Activated naive CD4-positive, alpha-beta T cell treated with Interleukin-2 at 50 U/mL for 16 hours (primary cell): ENCODE data around the gene DRAP1.

Experiments
- DNase-seq: peaks from one replicate; pipeline ENCODE4 v3.0.0-alpha.2; 2020

DRAP1 gene

GRCh38 chr11:65886826-65887722, 32.2 kb upstream of the DRAP1 start:
- DNase-seq = no peak

- peak; percentile 38 for DNase-seq
Measured at GRCh38 chr11:65887723-65888162, 31.5 kb upstream of the DRAP1 start.

DNA sequence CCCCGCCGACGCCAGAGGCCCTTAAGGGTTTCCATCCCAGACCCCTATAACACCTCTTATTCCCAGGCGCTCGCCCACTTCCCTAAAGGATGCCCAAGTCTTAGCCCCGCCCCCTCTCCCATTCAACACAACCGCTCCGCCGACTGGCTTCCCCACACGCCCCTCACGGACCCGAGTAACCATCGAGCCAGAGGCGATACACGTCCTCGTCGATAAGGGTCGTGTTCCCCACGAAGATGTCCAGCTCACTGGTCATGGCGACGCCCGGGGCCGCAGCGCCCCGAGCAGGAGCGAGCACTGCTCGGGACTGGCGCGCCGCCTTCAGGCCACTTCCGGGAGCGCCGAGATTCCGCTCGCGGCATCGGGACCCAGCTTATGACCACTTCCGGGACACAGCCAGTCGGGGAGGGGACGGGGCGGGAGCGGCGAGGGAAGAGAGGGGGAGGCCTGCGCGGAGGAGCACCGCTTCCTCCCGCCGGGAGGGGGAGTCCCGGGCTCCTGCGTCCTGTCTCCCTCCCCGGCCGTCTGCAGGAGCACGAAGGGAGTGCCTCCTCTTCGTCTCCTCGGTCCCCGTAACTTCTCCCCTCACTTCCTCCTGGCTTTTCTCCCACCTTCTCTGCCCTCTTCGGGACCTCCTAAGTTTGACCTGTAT, 30.9 kb upstream of the DRAP1 start, which contains the start of gene FIBP:
Gene FIBP (minus strand): TSS at position 309 of the 652 bp plus-strand sequence. CDS start 53 bp downstream, at position 256.
- peak; percentile 96 for DNase-seq

DNA sequence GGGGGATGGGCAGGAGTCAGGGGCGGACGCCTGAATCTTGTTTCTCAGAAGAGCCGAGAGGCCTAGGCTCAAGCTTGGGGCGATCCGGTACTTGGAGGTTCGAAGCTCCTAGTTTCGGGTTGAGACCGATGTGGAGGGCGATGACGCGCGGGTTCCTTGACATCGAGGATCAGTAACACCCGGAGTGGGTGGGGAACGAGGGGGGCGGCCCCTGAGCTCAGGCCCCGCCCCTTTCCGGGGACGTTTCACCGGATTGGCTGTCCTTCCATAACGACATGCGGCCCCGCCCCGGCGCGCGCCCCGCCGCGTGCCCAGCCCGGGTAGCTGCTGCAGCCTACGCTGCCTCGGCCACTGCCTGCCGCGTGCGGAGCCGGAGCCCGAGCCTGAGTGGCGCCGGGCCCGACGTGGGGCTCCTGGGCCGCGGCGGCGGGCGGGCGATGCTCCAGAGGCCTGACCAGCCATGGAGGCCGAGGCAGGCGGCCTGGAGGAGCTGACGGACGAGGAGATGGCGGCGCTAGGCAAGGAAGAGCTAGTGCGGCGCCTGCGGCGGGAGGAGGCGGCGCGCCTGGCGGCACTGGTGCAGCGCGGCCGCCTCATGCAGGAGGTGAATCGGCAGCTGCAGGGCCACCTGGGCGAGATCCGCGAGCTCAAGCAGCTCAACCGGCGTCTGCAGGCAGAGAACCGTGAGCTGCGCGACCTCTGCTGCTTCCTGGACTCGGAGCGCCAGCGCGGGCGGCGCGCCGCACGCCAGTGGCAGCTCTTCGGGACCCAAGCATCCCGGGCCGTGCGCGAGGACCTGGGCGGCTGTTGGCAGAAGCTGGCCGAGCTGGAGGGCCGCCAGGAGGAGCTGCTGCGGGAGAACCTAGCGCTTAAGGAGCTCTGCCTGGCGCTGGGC, 28.7 kb upstream of the DRAP1 start, which contains the start of gene CCDC85B:
Gene CCDC85B (plus strand): TSS at position 350 of the 895 bp plus-strand sequence. CDS start 111 bp downstream, at position 461.
- DNase-seq = peak; percentile 98

DNA sequence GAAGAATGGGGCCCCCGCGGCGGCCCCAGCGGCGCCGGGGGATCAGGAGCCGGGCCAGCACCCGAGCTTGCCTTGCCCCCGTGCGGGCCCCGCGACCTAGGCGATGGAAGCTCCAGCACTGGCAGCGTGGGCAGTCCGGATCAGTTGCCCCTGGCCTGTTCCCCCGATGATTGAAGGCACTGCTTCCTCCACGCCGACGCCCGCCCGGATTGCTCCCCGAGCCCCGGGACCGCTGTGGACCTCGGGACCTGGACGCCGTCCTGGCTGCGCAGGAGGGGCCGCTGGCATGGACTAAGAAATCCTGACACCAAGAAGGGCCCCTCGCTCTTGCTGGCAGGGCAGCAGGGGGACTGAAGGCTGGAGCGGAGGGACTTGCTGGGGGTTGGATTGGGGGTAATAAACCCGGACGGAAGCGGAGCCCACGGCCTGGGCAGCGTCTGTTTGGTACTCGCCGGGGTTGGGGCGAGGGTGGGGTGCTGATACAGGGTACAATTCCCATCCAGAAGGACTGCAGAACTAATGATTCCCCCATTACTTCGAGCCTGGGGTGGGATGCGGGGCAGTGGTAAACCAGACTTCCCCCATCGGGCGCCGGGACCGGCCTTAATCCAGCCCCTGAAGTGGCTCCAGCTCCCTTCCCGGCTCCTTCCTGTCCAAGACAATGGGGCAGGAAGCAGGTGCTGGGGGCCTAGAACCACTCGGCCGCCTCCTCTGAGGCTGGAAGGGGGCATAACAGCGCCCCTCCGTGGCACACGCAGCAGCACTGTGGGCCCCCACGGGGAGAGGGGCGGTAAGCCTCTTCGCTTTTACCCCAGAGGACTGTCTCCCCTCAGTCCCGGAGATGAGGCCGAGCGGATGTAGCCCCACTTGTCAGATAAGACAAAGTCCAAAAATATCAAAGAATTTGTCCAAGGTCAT, 27.7 kb upstream of the DRAP1 start:
- DNase-seq = peak; percentile 17

GRCh38 chr11:65892137-65892540, 27.1 kb upstream of the DRAP1 start:
- DNase-seq = peak; percentile 35

DNA sequence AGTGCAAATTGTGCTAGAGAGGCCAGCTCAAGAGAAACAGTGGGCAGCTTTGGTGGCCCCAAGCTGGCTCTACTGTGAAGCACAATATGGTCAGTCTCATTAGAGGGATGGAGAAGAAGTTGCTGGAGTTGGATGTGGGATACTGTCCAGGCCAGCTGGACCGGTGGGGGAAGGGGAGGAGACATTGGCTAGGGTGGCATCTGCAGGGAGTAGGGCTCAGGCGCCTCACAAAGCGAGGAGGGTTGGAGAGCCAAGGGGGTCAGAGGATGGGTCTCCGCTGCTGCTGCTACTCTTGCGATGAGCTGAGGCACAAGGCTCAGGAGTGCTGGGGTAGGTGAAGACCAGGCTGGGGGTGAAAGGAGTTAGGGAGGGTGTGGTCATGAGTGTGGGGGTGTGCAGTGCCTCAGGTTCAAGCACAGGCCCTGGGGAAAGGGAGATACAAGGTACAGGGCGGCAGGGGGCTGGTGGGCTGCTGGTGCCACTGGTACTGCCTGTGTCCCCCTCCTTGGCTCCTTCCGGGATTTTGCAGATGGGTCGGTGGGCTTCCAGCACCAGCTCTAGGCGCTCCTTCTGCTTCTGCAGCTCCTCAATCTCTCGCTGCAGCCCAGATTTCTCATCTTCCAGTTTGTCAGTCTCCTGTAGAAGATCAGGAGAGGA, 26.4 kb upstream of the DRAP1 start:
- DNase-seq = no peak

DNA sequence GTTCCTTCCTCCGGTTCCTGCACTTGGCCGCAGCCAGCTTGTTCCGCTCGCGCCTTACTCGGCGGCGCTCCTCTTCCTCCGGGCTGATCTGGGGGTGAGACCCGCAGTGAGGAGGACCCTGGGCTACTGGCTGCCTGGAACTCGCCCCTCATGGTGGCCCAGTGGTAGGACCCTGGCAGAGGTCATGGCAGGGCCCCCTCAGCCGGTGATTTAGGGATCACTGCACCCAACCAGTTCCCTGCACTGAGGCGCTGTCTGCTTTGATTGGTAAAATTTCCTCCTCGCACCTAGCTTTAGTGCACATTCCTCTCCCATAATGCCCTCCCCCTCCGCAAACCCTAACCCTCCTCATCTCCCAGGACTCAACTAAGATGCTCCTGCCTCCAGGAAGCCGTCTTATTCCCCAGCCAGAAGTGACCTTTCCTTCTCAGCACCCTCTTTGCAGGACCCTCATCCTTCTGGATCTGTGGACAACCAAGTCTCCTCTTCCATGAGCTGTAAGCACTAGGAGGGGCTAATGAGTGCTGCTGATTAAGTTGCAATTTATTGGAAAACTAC, 25.1 kb upstream of the DRAP1 start:
- DNase-seq = peak; percentile 34

GRCh38 chr11:65895482-65895981, 23.7 kb upstream of the DRAP1 start:
- no peak for DNase-seq

GRCh38 chr11:65896034-65896999, 22.9 kb upstream of the DRAP1 start:
- no peak for DNase-seq

- DNase-seq = no peak
Measured at GRCh38 chr11:65897020-65897471, 22.2 kb upstream of the DRAP1 start.

GRCh38 chr11:65898656-65899355, 20.4 kb upstream of the DRAP1 start:
- DNase-seq = no peak

- DNase-seq = peak; percentile 80
Measured at GRCh38 chr11:65899356-65900124, 19.7 kb upstream of the DRAP1 start.

DNA sequence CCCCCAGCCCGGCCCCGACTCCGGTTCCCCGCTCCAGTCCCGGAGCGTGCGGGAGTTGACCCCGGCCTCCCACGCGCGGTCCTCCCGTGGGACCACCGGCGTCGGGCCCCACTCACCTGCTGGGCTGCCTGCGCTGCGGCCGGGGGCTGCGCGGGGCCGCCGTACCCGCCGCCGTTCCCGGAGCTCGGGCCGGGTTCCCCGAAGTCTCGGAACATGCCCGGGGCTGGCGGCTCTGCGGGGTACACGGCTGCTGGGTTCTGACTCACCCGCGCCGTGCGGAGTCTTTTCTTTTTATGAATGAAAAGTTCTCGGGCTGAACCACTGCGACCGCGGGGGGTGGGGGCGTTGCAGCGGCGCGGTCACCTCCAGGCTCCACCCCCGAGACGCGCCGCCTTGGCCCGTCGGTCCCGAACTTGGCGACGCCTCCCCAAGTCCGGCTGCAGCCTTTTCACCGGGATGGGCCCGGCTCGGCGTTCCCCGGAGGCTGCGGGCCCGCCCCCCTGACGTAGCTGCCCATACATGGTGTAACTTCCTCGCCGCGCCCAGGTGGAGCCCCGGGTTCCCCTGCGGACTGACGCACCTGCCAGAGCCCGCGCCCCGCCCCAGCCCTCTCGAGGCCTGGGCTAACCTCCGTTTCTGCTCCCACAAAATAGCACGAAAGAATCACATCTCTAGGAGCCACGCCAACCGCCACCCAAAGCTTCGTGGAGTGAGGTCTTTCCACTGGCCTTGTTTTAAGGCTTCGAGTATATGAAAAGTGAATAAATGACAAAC, 18.9 kb upstream of the DRAP1 start, which contains the start of gene FOSL1:
Gene FOSL1 (minus strand): TSS at position 264 of the 774 bp plus-strand sequence. CDS start 49 bp downstream, at position 215.
- DNase-seq = peak; percentile 95

DNA sequence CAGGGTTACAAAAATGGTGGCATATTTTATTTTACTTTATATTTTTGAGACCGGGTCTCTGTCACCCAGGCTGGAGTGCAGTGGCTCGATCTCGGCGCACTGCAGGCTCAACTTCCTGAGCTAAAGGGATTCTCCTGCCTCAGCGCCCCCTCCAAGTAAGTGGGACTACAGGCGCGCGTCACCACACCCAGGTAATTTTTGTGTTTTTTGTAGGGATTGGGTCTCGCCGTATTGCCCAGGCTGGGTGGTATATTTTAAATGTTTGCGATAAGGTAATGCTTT, 18.4 kb upstream of the DRAP1 start:
- DNase-seq = no peak

DNA sequence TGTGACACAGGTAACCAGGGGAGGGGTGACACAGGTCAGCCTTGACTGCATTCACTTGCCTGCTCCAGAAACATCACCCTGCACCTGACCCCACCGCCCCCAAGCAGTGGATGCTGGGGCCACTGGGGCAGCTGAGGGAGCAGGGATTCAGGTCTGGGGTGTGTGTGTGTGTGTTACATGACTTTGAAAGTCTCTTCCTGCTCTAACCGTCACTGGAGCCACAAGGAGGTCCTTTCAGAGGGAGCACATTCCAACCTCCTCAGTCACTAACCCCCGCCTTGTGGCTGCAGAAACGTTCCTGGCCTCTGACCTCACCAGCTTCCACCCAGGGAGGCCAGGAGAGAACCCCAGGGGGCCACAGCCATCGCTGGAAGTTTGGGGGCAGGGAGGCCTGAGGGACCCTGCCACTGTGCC, 16.2 kb upstream of the DRAP1 start:
- DNase-seq = no peak

- DNase-seq = no peak
Measured at GRCh38 chr11:65903715-65904114, 15.5 kb upstream of the DRAP1 start.
